ENCODE results near the gene TIMELESS.

DNA sequence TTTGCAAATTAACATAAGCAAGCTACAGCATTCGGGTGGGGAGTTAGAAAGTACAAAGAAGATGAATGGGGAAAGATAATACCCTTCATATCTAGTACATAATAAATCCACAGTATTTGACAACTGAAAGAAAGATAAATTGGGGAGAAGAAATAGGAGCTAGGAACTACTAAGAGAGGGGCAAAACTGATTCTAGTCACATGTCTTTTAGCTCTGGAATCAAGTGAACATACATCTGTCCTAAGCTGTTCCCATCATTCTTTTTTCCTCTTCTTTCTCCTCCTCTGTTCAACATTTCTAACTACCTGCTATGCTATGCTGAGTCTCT, 71.3 kb downstream of the TIMELESS start:
- TF ChIP-seq, protein P1, sequence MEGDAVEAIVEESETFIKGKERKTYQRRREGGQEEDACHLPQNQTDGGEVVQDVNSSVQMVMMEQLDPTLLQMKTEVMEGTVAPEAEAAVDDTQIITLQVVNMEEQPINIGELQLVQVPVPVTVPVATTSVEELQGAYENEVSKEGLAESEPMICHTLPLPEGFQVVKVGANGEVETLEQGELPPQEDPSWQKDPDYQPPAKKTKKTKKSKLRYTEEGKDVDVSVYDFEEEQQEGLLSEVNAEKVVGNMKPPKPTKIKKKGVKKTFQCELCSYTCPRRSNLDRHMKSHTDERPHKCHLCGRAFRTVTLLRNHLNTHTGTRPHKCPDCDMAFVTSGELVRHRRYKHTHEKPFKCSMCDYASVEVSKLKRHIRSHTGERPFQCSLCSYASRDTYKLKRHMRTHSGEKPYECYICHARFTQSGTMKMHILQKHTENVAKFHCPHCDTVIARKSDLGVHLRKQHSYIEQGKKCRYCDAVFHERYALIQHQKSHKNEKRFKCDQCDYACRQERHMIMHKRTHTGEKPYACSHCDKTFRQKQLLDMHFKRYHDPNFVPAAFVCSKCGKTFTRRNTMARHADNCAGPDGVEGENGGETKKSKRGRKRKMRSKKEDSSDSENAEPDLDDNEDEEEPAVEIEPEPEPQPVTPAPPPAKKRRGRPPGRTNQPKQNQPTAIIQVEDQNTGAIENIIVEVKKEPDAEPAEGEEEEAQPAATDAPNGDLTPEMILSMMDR (IDR thresholded peaks at IDR 0.05; ENCODE audit: low read length): no peak
- no peak for TF ChIP-seq EZH2 (optimal IDR thresholded peaks at IDR 0.05; ENCODE audit: low read depth, low read length)
- TF ChIP-seq EZH2phosphoT487 (IDR thresholded peaks at IDR 0.05; ENCODE audit: low read length): no peak
